SW 1271 (cell line): Measurements from ENCODE around the gene DEPDC7.
A peak's percentile ranks its signal among the peaks of the same experiment; 100 is the strongest.
"Not testable (repeated sequence)": the region's sequence is repeated elsewhere in the genome, so short reads cannot be mapped to it uniquely, and the experiment has no call there.

Experiments used
- DNase-seq, 2 experiments: peaks; one replicate each; lab custom pipeline; 2025; lab: John Stamatoyannopoulos, UW

Gene DEPDC7

DNA sequence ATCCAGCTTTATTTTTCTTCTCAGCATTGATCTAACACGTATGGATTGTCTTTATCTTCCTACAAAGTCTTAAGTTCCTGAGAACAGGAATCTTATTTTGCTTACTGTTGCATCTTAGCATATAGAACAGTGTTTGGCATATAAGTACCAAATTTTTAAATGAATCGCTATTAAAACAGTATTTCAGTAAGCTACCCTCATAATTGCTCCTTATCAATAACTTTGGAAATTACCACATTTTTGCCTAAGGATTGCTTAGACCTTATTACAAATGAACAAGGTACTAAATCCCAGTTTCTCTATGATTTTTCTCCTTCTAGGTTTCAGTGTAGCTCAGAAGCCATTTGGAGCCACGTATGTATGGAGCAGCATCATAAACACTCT lies 9.7 kb downstream of the DEPDC7 start:
- no peak for DNase-seq

DNA sequence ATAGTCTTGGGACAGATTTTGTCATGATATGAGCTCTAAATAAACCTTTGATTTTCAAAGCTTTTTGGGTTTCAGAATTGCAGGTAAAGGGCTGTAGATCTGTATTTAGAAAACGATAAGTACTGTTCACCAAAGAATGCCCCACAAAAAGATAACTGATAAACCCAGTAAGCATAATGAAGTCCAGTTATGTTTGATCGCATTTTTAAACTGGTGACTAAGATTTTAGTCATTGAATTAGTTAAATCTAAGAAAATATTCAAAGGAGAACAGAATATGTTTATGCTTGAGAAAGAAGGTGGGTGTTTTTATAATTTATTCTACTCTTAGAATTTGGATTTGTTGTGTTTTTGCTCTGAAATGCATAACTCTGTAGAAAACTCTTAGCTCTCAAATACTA lies 11.6 kb downstream of the DEPDC7 start:
- DNase-seq: no peak

DNA sequence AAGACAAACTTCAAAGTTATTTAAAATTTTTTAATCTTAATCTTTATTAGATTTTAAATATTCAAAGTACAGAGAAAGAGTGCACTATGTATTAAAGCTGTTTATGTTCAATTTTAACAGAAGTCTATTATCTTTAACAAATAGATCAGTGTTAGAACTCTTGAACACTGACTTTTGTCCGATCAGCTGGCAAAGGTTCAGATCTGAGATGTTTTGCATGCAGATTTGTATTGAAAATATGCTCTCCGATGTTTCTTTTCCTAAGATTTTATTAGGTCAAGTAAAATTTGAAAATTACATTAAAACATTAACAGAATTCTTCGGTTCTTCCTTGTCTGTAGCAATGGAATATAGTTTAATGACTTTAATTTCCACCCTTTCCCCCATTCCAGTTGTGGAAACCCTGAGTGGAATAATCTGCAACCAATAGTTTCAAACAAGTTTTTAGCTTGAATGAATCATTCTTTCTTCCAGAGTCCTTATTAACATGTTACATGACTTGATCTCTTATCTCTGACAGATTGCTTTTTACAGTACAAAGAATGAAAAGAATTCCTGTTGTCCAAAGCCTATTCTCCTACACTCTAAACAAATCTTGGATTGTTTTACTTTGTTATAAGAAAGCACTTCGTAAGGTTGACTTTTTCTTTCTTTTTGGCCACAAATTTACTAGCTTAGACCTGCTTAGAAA lies 12.3 kb downstream of the DEPDC7 start:
- DNase-seq: no peak

DNA sequence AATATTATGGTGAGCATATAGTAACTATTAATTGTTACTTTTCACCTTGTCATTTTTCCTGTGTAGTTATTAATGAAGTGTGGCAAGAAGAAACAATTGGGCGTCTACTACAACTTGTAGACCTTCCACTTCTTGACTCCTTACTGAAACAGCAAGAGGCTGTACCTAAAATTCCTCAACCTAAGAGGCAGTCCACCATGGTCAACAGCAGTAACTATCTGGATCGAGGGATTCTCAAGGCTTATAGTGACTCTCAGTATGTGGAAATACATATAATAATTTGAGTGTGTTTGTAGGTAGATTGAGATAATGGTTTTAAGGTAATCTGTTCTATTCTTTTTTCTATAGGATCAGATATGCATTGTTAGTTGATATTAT lies 12.8 kb downstream of the DEPDC7 start:
- no peak for DNase-seq

- DNase-seq: not testable (repeated sequence)
These were observed 13.5 kb downstream of the DEPDC7 start for GRCh38 chr11:33029218-33029617.

- no peak for DNase-seq
These were observed 17.8 kb downstream of the DEPDC7 start for GRCh38 chr11:33033493-33033892.

GRCh38 chr11:33035011-33035410 lies 19.3 kb downstream of the DEPDC7 start:
- no peak for DNase-seq

DNA sequence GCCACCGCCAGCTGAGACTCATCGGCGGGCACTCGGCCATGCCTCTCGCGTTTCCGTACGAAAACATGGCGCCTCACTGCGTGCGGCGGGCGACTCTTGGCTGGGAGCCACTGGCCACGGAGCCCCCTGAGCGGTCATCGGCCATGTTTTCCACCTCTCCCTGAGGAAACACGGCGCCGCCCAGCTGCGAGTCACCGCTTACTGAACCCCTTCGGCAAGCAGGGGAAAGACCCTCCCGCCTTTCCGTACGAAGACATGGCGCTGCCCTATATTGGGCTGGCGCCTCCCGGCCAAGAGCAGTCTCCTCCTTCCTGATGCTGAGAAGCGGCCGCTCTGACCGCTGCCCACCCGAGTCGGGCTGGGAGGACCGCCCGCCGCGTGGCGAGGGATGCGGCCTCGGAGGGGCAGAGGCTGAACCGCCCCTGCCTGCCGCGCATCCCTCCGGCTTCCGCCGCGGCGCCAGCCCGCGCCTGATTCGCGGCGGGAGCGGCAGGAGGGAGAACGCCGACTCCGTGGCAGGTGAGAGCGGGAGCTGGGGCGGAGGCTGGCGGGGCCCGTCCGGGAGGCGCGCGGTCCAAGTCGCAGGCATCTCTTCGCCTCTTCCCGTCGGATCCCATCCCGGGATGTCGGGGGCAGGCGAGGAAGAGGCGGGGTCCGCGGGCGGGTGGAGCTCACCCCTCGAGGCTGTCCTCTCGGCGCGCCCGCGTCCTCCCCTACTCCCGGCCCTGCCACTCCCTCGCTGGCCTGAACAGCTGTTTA lies 23.8 kb downstream of the DEPDC7 start, which contains the start of gene TCP11L1:
Gene TCP11L1, plus strand, starts transcription at position 299 of the 759 bp plus-strand sequence. CDS start 4,202 bp downstream, outside the sequence.
- DNase-seq: peak; percentile 93 to 95

DNA sequence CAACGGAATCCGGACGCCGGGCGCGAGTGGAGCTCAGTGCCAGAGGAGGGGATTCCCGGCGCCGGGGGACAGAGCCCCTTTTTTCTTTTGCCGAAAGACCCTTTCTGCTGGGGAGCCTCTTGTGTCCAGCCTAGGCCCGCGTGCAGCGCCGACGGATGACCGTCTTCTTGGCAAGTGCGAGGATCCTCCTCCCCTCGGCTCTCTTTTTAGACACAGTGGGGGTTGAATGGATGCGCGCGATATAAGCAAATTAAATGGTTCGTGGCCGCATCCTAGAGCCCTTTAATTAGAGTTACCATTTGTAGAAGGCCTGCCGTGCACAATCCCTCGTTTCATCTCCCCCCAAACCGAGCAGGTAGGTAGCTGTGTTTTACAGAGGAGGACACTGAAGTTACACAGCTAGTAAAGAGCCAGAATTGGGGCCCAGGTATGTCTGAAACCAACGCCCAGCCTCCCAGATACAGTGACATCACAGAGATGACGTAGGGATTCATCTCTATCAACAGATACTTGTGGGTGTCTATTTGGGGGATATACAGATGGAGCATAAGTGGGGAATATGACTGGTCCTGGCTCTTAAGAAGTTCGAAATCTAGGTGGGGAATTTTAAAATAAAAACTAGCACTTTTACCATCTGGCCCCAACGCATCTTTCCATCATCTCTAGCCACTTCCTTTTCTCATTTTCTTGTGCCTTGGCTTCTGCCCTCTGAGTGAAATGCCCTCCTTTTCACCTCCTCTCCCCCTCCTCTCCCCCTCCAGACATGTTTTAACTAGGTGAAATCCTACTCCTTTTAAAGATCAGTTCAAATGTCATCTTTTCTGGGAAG lies 24.6 kb downstream of the DEPDC7 start:
- peak in 1 of 2 experiments; percentile 61 for DNase-seq

GRCh38 chr11:33040862-33041453 lies 25.3 kb downstream of the DEPDC7 start:
- no peak for DNase-seq

DNA sequence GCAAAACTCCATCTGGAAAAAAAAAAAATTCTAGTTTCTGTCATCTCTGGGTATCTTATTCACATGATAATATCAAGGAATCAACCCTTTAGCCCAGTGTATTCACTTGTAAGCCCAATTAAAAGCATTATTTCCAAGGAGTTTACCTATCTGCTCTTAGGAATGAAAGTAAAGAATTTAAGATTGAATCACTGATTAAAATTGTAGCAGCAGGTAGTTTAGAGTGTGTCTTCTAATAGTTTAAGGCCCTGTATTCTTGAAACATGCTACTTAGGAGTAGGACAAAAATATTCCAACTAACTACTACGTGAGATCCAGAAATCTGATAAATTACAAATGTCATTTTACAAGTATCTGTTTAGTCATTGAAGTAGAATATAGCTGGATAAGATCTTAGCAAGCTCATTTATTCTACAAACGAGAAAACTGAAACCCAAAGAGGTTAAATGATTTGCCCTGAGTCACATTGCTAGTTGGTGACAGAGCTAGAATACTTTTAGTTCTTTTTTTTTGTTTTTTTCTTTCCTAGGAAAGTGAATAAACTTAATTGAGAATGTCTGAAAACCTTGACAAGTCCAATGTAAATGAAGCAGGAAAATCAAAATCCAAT lies 27.6 kb downstream of the DEPDC7 start:
- no peak for DNase-seq

GRCh38 chr11:33044285-33044756 lies 28.6 kb downstream of the DEPDC7 start:
- DNase-seq: no peak

DNA sequence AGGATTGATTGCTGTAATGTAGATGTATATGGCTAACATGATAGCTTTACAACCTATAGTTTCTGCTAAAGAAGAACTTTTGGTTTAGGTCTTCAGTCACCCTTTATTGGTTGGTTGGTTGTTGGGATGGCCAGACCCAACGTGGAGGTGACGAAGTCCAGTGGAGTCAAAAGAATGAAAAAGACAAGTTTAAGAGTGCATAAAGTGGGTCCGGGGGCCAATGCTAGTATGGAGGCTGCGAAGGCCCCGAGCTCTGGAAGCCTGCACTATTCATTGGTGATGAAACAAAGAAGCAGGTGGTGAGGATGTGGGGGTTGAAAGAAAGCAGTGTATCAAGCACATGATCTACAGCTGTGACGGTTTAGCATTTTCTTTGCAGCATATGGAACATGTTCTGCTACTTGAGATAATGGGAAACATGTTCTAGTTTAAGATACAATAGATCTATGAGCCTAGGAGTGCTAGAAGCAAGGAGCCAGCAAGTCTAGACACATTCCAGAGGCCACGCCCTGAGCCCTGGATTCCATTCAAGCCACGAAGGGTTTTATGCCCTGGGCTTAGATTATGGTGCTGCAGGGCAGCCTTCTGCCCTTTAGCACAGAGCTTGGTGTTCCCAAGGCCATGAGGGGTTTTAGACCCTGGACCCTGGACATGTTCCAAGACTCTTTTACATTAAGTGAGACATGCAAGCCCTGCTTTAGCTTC lies 30.0 kb downstream of the DEPDC7 start:
- DNase-seq: no peak

DNA sequence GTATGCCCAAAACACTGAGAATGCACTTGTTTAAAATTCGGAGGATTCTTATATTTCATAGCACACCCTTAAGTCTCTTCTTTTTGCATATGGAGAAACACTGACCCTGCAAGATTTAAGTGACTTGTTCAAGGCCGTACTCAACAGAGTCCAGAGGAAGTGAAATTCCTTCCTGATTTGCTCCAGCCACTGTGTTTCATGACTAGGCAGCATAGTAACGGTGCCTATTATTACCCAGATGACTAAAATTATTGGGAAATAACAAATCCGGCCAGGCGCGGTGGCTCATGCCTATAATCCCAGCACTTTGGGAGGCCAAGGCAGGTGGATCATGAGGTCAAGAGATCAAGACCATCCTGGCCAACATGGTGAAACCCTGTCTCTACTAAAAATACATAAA lies 33.0 kb downstream of the DEPDC7 start:
- DNase-seq: not testable (repeated sequence)

DNA sequence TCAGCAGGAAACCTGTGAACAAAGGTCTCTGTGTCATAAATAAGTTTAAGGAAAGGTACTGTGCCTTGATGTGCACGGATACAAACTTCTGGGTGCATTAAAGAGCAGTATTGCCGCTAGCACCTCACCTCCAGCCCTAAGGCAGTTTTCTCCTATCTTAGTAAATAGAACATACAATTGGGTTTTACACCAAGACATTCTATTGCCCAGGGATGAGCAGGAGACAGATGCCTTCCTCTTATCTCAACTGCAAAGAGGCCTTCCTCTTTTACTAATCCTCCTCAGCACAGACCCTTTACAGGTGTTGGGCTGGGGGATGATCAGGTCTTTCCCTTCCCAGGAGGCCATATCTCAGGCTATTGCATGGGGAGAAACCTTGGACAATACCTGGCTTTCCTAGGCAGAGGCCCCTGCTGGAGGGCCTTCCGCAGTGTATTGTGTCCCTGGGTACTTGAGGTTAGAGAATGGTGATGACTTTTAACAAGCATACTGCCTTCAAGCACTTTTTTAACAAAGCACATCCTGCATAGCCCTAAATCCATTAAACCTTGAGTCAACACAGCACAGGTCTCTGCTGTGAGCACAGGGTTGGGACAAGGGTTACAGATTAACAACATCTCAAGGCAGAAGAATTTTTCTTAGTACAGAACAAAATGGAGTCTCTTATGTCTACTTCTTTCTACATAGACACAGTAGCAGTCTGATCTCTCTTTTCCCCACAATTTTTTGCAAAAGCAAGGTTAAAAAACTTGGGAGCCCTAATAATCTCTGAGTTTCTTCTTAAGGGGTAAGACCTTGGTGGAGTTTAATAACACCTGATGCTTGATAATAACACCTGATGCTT lies 34.1 kb downstream of the DEPDC7 start:
- not testable (repeated sequence) for DNase-seq

GRCh38 chr11:33052231-33052630 lies 36.6 kb downstream of the DEPDC7 start:
- DNase-seq: no peak

DNA sequence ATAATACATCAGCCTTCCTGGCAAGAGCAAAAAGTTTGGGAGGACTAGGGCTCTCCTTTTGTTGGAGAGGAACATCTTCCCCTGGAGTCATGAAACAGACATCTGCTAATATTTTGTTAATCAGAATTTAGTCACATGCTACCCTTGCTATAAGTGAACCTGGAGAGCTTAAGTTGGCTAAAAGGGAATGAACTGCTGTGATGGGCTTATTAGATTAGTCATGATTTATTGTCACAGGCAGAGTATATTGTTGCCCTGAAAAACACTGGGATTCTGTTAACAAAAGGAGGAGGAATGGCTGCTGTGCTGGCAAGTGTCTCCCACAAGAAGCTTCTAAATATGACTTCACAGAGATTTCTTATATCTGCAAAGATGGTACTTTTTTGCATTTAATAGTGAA lies 39.7 kb downstream of the DEPDC7 start:
- DNase-seq: no peak

DNA sequence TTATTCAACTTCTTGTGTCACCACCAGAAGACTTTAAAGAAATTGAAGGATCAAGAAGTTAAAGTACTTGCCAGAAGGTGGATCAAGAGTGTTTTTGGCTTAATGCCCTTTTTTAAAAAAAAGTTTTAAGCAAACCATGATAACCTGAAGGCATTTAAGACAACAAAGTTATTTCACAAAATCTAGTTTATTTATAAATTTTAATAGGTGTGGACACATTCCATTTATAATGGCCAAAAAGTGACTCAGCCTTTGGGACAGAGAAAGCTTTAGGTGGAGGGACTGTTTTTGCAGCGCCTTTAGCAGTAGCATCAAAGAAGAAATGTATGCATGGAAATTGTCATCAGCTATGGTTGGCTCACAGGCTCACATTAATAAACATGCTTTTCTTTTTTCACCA lies 41.6 kb downstream of the DEPDC7 start:
- no peak for DNase-seq

DNA sequence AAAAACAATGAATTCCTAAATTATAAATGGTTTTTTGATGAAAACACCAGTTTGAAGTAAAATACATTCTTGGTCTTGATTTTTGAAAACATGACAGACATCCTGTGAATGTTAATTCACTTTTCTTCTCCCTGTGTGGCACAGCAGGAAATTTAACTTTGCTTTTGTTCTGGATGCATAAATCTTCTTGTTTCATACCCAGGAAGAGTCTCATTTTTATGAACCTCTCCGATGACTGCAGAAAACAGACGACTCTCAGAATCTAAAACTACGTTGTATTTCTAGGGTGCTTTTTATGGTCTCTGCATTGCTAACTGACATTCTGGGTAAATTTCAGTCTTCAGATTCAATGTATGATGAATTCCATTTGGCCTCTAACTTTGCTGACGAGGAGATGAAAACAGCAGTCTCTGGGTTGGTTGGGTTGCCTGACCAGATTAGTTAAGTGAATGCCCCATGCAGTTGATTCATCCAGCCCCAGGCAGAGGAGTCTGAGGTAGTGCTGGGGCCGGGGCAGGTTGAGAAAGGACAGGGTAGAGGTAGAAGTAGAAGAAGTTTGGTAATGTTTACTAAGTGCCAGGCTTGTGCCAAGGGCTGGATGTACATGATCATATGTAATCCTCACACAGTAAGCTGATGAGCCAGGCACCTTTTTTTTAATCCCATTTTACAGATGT lies 43.8 kb downstream of the DEPDC7 start:
- DNase-seq: no peak

GRCh38 chr11:33060271-33060670 lies 44.6 kb downstream of the DEPDC7 start:
- no peak for DNase-seq
